Mesendoderm (in vitro differentiated cells): ENCODE data around the gene WFDC12. TPM values are rescaled to one million over a fixed set of nuclear protein-coding genes. Genes with fewer than 3 reads are reported as not detected.

Source experiments
- DNase-seq: peaks from one replicate; pipeline ENCODE4 v3.0.0; 2013
- H2AK5ac ChIP-seq: 2 replicates; pipeline ENCODE4 v1.6.1; 2013; ENCODE audit warnings: low read length, inconsistent platforms
- H2BK120ac ChIP-seq: 2 replicates; pipeline ENCODE4 v1.6.1; 2013; ENCODE audit warnings: low read depth, mild to moderate bottlenecking, low read length, moderate library complexity, mixed read lengths
- H2BK15ac ChIP-seq: replicated peaks from 2 replicates; pipeline ENCODE4 v1.6.1; 2013; ENCODE audit warnings: low read depth, mild to moderate bottlenecking, moderate library complexity
- H2BK5ac ChIP-seq: 2 replicates; pipeline ENCODE4 v1.6.1; 2013; ENCODE audit warnings: low read length, inconsistent platforms
- H3K18ac ChIP-seq: 2 replicates; pipeline ENCODE4 v1.6.1; 2013; ENCODE audit warnings: mild to moderate bottlenecking, low read length, mixed read lengths
- H3K23ac ChIP-seq: one replicate; pipeline ENCODE4 v1.6.1; 2013; ENCODE audit warnings: low read length
- H3K27ac ChIP-seq: 2 replicates; pipeline ENCODE4 v1.5.1; 2013; ENCODE audit warnings: low read depth, mild to moderate bottlenecking, inconsistent platforms, low read length, moderate library complexity
- H3K27me3 ChIP-seq: 2 replicates; pipeline ENCODE4 v1.6.1; 2013; ENCODE audit warnings: low read length, control low read depth, mild to moderate bottlenecking, inconsistent platforms; ENCODE audit not compliant: insufficient read depth, poor library complexity
- H3K36me3 ChIP-seq: 2 replicates; pipeline ENCODE4 v1.6.1; 2013; ENCODE audit warnings: low read length, inconsistent platforms; ENCODE audit not compliant: control insufficient read depth, insufficient read depth
- H3K4ac ChIP-seq: one replicate; pipeline ENCODE4 v1.6.1; 2013; ENCODE audit warnings: low read depth, mild to moderate bottlenecking, low read length, moderate library complexity
- H3K4me1 ChIP-seq: 2 replicates; pipeline ENCODE4 v1.6.1; 2013; ENCODE audit warnings: low read depth, low read length, inconsistent platforms; ENCODE audit not compliant: control insufficient read depth
- H3K4me2 ChIP-seq: 2 replicates; pipeline ENCODE4 v1.6.1; 2013; ENCODE audit warnings: low read length
- H3K4me3 ChIP-seq: 2 replicates; pipeline ENCODE4 v1.5.1; 2013; ENCODE audit warnings: mild to moderate bottlenecking, low read length
- H3K56ac ChIP-seq: one replicate; pipeline ENCODE4 v1.6.1; 2013; ENCODE audit warnings: low read length
- H3K79me1 ChIP-seq: 2 replicates; pipeline ENCODE4 v1.6.1; 2013; ENCODE audit warnings: low read length, inconsistent platforms
- H3K79me2 ChIP-seq: 2 replicates; pipeline ENCODE4 v1.6.1; 2013; ENCODE audit warnings: mild to moderate bottlenecking, low read length; ENCODE audit not compliant: control insufficient read depth, insufficient read depth
- H3K9ac ChIP-seq: 2 replicates; pipeline ENCODE4 v1.6.1; 2013; ENCODE audit warnings: low read length, inconsistent platforms
- H4K5ac ChIP-seq: one replicate; pipeline ENCODE4 v1.6.1; 2013; ENCODE audit warnings: low read length
- H4K8ac ChIP-seq: one replicate; pipeline ENCODE4 v1.6.1; 2013; ENCODE audit warnings: low read depth, mild to moderate bottlenecking, control low read depth, low read length, moderate library complexity
- WGBS: extraction: QIAGEN DNeasy Blood & Tissue Kit; methylation state at CpG from one replicate; pipeline ENCODE4 v1.1.7; 2013; ENCODE audit warnings: low lambda C conversion rate, missing lambda C conversion rate; ENCODE audit not compliant: insufficient coverage; ENCODE audit errors: extremely low coverage; 5-methylcytosine and 5-hydroxymethylcytosine counted together
- polyA plus RNA-seq, 2 experiments: library from polyadenylated mRNA; stranded (reverse); fragments of 200-250 nt; gene quantifications; one replicate each; pipeline ENCODE4 v1.2.3, GENCODE V29; 2013

The WFDC12 gene
- polyA plus RNA-seq (2013, experiment 1 of 2): not detected
- polyA plus RNA-seq (2013, experiment 2 of 2): not detected

- Histone ChIP-seq H2BK5ac (no peak within 1 kb of the TSS), H3K23ac (no peak within 1 kb of the TSS), H4K5ac (no peak within 1 kb of the TSS), H3K9ac (no peak within 1 kb of the TSS), H3K4me3 (no peak within 1 kb of the TSS), H3K56ac (no peak within 1 kb of the TSS), H2BK15ac (no peak within 1 kb of the TSS), H2BK120ac (no peak within 1 kb of the TSS), H3K4me2 (no peak within 1 kb of the TSS), H4K8ac (no peak within 1 kb of the TSS), H3K4ac (no peak within 1 kb of the TSS), H3K79me2 (no peaks in the 10 kb centered on the region), H3K27ac (no peak within 1 kb of the TSS), H3K79me1 (no peaks in the 10 kb centered on the region), H3K36me3 (no peaks in the 10 kb centered on the region), H3K27me3 (no peaks in the 10 kb centered on the region), H3K18ac (no peak within 1 kb of the TSS), H2AK5ac (no peak within 1 kb of the TSS), H3K4me1 (no peaks in the 10 kb centered on the region)
- no CpG with 5 or more reads among the region's 6 CpGs for WGBS
- no peak for DNase-seq
These were observed at the start of gene WFDC12 for GRCh38 chr20:45124365-45124764. Gene WFDC12 (minus strand): TSS chr20:45124465. CDS start chr20:45124447, 18 bp downstream.

- no peak overlapping the region for H4K8ac ChIP-seq
- no peak overlapping the region for H3K18ac ChIP-seq
- no peak overlapping the region for H2BK5ac ChIP-seq
- H2BK120ac ChIP-seq: no peak overlapping the region
- no peak overlapping the region for H3K4me3 ChIP-seq
- H3K27me3 ChIP-seq: no peaks in the 10 kb centered on the region
- H3K4ac ChIP-seq: no peak overlapping the region
- H3K23ac ChIP-seq: no peak overlapping the region
- H3K56ac ChIP-seq: no peak overlapping the region
- H3K4me2 ChIP-seq: no peak overlapping the region
- H3K79me1 ChIP-seq: no peaks in the 10 kb centered on the region
- no peak overlapping the region for H4K5ac ChIP-seq
- H3K79me2 ChIP-seq: no peaks in the 10 kb centered on the region
- no peak overlapping the region for H2AK5ac ChIP-seq
- no peak overlapping the region for H3K9ac ChIP-seq
- H2BK15ac ChIP-seq: no peak overlapping the region
- DNase-seq: no peak
- no peak overlapping the region for H3K27ac ChIP-seq
- H3K4me1 ChIP-seq: no peaks in the 10 kb centered on the region
- no CpG with 5 or more reads among the region's 1 CpG for WGBS
- no peaks in the 10 kb centered on the region for H3K36me3 ChIP-seq
These were observed 49.3 kb upstream of the WFDC12 start for GRCh38 chr20:45173522-45173921.

GRCh38 chr20:45164906-45165305 lies 40.6 kb upstream of the WFDC12 start:
- H3K27me3 ChIP-seq: no peaks in the 10 kb centered on the region
- H3K18ac ChIP-seq: no peak overlapping the region
- H4K8ac ChIP-seq: no peak overlapping the region
- H4K5ac ChIP-seq: no peak overlapping the region
- no peak overlapping the region for H3K4me3 ChIP-seq
- H3K36me3 ChIP-seq: no peaks in the 10 kb centered on the region
- no peak overlapping the region for H2BK120ac ChIP-seq
- H2BK5ac ChIP-seq: no peak overlapping the region
- no peaks in the 10 kb centered on the region for H3K4me1 ChIP-seq
- no peak overlapping the region for H3K9ac ChIP-seq
- no peak overlapping the region for H3K4ac ChIP-seq
- no peak overlapping the region for H2BK15ac ChIP-seq
- H3K4me2 ChIP-seq: no peak overlapping the region
- H3K79me1 ChIP-seq: no peaks in the 10 kb centered on the region
- H2AK5ac ChIP-seq: no peak overlapping the region
- WGBS: no CpG with 5 or more reads among the region's 1 CpG
- H3K27ac ChIP-seq: no peak overlapping the region
- DNase-seq: no peak
- no peak overlapping the region for H3K23ac ChIP-seq
- no peak overlapping the region for H3K56ac ChIP-seq
- no peaks in the 10 kb centered on the region for H3K79me2 ChIP-seq

GRCh38 chr20:45163083-45163803 lies 39.0 kb upstream of the WFDC12 start:
- no peak overlapping the region for H2BK120ac ChIP-seq
- no peak overlapping the region for H3K9ac ChIP-seq
- H3K4me2 ChIP-seq: no peak overlapping the region
- no peak overlapping the region for H3K27ac ChIP-seq
- no peak overlapping the region for H3K4ac ChIP-seq
- no peak overlapping the region for H3K18ac ChIP-seq
- H4K8ac ChIP-seq: no peak overlapping the region
- H3K4me1 ChIP-seq: no peaks in the 10 kb centered on the region
- no peak overlapping the region for H3K56ac ChIP-seq
- no peaks in the 10 kb centered on the region for H3K27me3 ChIP-seq
- H2BK15ac ChIP-seq: no peak overlapping the region
- H3K79me2 ChIP-seq: no peaks in the 10 kb centered on the region
- DNase-seq: no peak
- no CpG with 5 or more reads among the region's 1 CpG for WGBS
- H3K4me3 ChIP-seq: no peak overlapping the region
- H3K23ac ChIP-seq: no peak overlapping the region
- H2AK5ac ChIP-seq: no peak overlapping the region
- H3K36me3 ChIP-seq: no peaks in the 10 kb centered on the region
- H3K79me1 ChIP-seq: no peaks in the 10 kb centered on the region
- no peak overlapping the region for H2BK5ac ChIP-seq
- no peak overlapping the region for H4K5ac ChIP-seq

GRCh38 chr20:45157962-45158361 lies 33.7 kb upstream of the WFDC12 start:
- no peaks in the 10 kb centered on the region for H3K79me1 ChIP-seq
- no peak overlapping the region for H3K4me2 ChIP-seq
- H3K27ac ChIP-seq: no peak overlapping the region
- no CpG with 5 or more reads among the region's 1 CpG for WGBS
- no peak overlapping the region for H2BK5ac ChIP-seq
- H3K79me2 ChIP-seq: no peaks in the 10 kb centered on the region
- DNase-seq: no peak
- no peak overlapping the region for H3K4me3 ChIP-seq
- no peak overlapping the region for H3K56ac ChIP-seq
- no peak overlapping the region for H2BK15ac ChIP-seq
- no peaks in the 10 kb centered on the region for H3K4me1 ChIP-seq
- no peak overlapping the region for H3K18ac ChIP-seq
- H4K8ac ChIP-seq: no peak overlapping the region
- H3K36me3 ChIP-seq: no peaks in the 10 kb centered on the region
- no peak overlapping the region for H3K9ac ChIP-seq
- H3K27me3 ChIP-seq: no peaks in the 10 kb centered on the region
- H2BK120ac ChIP-seq: no peak overlapping the region
- no peak overlapping the region for H4K5ac ChIP-seq
- no peak overlapping the region for H3K4ac ChIP-seq
- H3K23ac ChIP-seq: no peak overlapping the region
- no peak overlapping the region for H2AK5ac ChIP-seq

GRCh38 chr20:45156713-45157112 lies 32.4 kb upstream of the WFDC12 start:
- no peaks in the 10 kb centered on the region for H3K27me3 ChIP-seq
- H3K79me2 ChIP-seq: no peaks in the 10 kb centered on the region
- no peak overlapping the region for H3K18ac ChIP-seq
- no CpG with 5 or more reads among the region's 2 CpGs for WGBS
- no peaks in the 10 kb centered on the region for H3K36me3 ChIP-seq
- no peak overlapping the region for H2BK5ac ChIP-seq
- no peaks in the 10 kb centered on the region for H3K4me1 ChIP-seq
- no peak overlapping the region for H3K4ac ChIP-seq
- H4K5ac ChIP-seq: no peak overlapping the region
- no peak overlapping the region for H3K4me3 ChIP-seq
- no peak for DNase-seq
- no peak overlapping the region for H3K9ac ChIP-seq
- H3K79me1 ChIP-seq: no peaks in the 10 kb centered on the region
- H2AK5ac ChIP-seq: no peak overlapping the region
- H4K8ac ChIP-seq: no peak overlapping the region
- no peak overlapping the region for H3K4me2 ChIP-seq
- no peak overlapping the region for H3K56ac ChIP-seq
- no peak overlapping the region for H2BK120ac ChIP-seq
- no peak overlapping the region for H3K23ac ChIP-seq
- no peak overlapping the region for H2BK15ac ChIP-seq
- H3K27ac ChIP-seq: no peak overlapping the region
